ENCODE results near the gene DNAH1.
"Not testable (repeated sequence)": the region's sequence is repeated elsewhere in the genome, so short reads cannot be mapped to it uniquely, and the experiment has no call there.

DNAH1 gene

DNA sequence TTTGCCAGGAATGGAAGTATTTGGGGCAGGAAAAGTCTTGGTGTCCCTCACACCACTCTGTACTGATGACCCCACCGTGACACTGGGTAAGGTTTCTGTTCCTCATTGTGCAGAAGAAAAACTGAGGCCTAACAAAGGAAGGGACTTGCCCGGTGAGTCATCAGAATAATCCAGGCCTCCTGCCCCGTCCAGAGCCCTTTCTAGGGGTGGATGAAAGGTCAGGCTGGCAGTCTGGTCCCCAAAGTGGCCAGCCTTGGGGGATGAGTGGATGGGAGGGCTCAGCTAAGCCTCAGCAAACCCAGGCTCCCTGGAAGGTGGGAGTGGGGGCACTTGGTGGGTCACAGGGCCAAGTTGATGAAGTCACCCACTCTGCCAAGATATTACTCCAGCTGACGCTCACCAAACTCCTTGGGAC, 2.3 kb upstream of the DNAH1 start:
- no peak for DNase-seq

DNA sequence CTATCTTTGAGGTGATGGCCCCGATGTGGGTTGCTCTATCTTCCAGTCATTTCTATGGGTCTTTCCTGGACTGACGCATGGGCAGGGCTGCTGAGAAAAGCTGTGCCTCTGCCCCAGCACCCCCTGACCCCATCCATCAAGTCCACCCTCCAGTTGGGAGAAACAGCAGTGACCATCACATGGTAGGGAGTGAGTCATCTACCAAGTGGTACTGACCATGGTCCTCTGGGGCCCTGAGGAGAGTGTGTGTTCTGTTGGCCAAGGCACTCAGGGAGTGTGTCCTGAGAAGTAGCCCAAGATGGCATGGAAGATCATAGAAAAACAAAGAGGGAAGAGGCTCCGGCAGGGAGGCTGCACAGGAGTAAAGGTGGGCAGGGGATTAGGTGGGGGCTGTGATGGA, 1.6 kb upstream of the DNAH1 start:
- no peak for DNase-seq

DNA sequence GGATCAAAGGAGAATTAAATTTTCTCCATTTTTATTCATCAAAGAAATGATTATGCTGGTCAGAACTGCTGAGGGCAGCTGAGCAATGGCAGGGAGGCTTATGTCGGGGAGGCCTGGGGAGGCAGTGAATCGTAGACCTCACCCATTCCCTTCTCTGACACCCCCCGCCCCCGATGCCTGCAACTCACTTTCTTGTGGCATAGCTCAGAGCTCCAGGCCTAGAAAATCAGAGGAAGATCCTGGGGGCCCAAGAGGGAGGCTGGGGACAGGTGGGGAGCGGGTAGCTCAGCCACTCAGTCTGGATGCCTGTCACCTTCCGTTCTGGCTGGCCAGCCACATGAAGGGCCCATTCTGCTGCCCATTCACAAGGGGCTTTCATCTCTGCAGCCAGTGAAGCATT, 1.1 kb upstream of the DNAH1 start:
- DNase-seq: no peak

DNA sequence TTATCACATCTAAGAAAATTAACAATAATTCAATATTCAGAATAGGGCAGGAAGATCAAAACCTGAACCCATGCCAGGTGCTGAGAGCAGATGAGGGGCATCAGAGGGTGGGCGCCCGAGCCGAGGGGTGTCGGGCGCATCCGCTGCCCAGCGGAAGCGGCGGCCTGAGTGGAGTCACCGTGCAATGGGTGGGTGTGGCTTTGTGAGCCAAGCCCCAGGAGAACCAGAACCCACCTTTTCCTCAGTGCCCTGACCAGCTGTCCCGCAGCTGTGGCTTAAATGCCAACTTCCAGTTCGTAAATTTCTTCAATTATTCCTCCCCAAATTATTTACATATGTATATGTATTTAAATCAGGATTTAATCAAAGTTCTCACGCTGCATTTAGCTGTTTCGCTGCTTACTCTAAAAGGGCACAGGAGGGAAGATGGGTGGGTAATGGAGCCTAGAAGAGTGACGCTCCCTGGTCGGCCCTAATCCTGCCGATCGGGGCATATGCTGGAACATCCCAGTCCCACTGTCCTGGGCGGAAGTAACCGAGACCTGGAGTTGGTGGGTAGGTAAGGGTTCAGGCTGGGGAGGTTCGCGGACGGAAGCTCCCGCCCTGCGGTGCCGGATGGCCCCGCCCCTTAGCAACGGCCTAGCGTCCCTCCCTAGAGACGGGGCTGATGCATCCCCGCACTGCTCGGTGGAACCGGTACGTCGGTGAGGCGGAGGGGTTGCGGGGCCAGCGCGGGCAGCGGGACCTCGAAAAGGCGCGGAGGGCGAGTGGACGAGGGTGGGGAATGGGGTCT, 1.3 kb downstream of the DNAH1 start:
- DNase-seq: no peak

DNA sequence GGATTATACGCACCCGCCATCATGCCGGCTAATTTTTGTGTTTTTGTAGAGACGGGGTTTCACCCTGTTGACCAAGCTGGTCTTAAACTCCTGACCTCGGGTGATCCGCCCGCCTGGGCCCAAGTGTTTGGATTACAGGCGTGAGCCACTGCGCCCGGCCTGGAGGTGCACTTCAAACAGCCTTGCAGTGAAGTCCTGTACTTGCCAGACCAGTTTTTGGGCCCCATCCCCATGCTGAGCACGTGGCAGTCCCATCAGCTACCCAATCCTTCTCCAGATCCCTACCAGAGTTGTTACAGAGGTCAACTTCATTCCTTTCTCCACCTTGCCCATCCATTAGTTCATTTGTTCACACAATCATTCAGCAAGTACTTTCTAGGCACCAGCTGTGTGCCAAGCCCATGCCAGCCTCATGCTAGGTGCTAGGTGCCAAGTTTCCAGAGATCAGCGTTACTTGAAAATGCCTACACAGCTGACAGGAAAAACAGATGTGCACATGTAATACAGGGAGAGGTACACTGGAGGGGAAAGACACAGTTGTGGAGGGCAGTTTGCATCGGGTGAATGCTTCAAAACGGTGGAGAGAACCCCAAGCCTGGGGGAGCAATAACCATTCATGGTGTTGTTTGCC, 2.2 kb downstream of the DNAH1 start:
- DNase-seq: no peak

DNA sequence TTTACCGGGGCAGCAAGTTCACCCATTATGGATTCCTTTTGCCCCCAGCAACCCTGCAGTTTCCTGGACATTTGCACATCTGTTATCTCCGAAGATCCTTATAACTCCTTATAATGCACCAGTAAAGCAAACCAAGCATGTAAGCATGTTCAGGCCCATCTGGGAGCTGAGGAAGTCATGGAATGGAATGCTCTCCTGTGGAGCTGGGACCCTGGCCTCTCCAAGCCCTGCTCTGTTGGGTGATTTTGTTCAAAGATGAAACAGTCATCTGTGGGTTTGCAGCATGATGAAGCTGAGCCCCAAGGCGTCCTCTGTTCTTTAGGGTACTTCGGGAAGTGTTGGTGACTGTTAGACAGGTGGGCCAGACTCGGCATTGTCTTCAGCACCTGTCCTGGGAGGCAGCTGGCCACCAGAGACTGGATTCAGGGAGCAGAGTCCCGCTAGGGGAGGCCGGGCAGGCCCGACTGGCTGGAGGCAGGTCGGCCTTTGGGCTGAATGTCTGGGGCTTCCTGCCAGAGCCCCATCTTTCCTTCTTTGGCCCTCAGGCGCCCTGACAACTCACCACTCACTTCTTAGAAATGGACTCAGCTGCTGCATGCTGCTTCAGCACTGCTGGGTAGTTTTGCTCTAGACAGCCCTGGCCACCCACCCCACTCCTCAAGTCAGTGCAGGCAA, 3.9 kb downstream of the DNAH1 start:
- DNase-seq: no peak

DNA sequence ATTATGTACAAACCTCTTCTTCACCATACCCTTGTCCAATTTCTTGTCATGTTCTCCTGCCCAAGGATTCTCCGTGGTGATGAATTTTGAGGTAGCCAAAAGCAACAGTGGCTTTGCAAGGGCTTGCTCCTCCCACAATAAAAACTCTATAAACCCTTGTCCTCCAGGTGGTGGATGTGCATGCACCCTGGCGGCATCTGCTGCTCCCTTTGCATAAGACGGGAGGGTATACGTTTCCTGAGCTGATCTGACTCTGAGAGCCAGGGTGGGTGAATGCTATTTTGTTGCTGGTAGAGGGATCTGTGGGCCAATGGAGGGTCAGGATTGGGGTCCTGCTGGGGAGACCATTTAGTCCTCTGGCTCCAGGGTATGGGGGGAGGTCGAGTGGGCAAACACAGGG, 5.4 kb downstream of the DNAH1 start:
- no peak for DNase-seq

DNA sequence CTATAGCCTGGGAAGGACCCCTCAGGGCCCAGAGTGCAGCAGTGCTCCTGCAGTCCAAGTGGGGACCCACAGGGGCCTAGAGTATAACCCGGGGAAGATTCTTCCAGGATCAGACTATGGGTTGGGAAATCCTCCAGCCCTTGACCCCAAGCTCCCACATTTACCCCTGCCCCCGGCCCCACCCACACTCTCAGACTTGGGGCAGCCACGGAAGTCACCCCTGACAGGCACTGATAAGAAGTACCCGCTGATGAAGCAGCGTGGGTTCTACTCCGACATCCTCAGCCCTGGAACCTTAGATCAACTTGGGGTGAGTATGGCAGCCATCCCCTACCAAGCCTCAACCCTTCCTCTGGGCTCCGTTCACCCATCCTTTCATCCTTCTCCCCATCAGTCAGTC, 6.3 kb downstream of the DNAH1 start:
- no peak for DNase-seq

DNA sequence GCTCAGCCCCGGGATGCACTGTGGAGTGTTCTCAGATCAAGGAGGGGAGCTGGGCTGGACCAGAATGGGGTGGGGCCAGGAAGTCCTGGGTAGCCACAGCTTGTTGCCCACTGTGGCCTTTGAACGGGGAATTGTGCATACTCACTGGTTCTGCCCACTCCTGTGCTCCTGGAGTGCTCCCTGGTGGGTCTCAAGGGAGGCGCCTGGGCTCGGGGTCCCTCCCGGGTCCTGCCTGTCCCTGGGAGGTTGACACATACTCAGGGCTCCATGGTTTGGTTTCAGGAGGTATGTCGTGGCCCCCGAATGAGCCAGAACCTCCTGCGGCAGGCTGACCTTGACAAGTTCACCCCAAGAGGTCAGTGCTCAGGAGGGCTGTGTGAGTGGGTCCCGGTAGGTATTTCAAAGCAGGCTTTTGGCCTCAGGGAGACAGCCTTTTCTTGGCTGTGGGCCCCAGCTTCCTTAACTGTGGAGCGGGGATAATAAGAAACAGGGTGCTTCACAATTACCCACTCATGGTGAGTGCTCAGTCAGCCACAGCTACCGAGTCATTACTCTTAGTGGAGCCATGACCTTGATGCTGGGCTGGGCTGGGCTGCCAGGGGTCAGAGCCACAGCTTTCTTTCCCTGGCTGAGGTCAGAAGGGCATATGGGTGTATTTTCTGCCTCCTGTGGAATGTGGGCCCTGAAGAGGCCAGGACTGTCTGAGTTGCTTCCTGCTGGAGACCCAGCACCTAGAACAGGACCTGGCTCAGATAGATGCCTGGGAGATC, 7.6 kb downstream of the DNAH1 start:
- no peak for DNase-seq

DNA sequence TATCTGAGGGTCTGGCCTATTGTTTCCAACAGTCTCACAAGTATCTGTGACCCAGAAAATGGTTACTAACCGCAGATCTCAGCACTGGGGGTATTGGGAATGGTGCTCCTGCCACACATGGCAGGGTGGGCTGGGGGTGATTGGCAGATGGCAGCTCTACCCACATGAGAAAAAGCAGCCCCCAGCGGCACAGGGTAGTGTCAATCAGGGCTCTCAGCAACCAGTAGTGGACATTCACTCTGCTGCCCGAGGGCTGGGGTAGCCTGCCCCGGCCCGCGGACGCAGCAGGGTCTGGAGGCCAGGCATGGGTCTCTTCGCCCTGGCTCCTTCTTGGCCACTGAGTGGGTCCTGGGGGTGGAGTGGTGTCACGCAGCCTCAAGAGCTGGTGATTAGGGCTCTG, 8.6 kb downstream of the DNAH1 start:
- no peak for DNase-seq

DNA sequence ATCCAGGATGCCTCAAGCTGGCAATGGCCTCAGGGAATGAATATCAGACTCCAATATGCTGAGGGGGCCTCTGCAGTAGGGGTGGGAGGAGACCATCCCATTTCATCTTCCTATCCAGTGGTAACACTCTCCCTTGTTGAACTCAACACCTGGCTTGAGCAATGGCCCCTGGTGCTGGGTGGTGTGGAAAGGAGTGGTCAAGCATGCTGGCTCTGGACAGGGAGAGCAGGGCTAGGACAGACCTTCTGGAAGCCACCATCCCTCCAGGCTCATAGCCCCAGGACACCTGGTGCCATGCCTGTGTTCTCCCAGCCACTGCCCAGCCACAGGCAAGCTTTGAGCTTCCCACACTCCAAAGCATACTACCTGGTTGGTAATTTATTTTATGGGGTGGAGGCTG, 9.6 kb downstream of the DNAH1 start:
- DNase-seq: no peak

DNA sequence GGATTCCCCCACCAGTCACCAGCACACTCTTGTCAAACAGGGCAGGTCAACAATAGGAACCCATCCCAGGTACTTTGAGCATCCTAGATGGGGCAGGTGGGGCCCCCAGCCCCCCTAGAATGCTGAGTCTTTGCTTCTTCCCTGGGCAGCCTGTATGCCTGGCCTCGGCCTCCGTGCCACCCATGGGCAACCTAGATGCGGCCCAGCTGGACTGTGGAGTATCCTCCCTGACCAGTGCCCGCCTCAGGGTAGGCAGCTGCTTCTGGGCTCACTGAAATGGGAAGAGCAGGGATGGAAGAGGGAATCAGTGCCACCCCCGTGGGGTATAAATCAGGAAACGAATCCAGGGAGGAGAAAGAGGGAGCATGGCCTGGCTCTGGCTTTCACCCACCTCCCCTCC, 10.9 kb downstream of the DNAH1 start:
- DNase-seq: no peak

DNA sequence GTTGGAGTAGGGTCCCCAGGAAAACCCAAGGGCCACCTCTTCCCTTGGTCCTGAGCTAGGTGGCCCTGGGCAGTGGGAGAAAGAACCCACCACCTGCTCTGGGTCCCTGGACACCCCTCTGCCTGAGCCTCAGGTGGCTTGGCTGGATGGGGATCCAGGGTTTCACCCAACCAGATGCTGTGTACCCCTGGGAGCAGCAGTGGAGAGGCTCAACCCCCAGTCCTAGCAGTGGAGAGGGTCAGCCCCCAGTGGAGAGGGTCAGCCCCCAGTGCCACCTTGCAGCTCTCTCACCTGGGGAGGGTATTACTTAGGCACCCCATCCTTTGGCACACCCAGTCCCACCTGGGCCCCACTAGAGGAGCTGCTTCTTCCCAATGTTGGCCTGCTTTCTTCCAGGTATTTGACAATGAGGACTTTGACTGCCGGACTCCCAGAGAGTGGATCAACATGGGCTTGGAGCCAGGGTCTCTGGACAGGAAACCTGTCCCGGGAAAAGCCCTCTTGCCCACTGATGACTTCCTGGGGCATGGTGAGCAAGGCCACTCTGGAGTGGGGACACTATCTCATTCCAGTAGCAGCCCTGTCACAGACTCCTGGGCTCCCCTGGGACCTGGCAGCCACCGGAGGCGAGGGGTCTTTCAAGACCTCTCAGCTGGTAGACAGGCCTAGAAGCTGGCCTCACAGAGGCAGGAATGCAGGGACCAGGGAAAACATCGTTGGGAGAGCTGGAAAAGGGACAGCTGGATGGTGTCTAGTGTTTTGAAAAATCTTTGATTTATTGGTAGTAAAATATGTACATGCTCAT, 11.6 kb downstream of the DNAH1 start:
- DNase-seq: no peak

DNA sequence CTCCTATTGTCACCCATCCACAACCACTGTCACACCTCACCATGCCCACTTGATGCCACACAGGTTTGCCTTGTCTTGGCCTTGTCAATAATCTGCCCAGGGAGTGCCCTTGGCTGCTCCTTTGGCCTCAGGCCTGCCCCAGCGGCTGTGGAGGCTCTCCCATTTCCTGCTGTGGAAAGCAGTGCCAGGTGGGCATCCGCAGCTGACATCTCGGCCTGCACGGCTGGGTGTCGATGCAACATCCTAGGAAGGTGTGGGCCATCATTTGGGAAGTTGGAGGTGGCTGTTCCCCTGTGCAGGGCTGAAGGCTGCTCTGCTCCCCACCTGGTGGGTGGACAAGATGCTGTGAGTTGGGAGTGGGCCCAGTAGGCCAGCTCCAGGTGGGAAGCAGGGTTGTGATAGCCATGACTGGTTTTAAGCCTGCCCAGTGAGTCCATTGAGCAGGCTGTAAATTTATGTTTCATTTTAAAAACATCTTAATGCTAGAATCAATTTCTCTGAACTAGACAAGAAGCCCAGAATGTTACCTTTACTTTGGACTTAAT, 12.5 kb downstream of the DNAH1 start:
- DNase-seq: no peak

DNA sequence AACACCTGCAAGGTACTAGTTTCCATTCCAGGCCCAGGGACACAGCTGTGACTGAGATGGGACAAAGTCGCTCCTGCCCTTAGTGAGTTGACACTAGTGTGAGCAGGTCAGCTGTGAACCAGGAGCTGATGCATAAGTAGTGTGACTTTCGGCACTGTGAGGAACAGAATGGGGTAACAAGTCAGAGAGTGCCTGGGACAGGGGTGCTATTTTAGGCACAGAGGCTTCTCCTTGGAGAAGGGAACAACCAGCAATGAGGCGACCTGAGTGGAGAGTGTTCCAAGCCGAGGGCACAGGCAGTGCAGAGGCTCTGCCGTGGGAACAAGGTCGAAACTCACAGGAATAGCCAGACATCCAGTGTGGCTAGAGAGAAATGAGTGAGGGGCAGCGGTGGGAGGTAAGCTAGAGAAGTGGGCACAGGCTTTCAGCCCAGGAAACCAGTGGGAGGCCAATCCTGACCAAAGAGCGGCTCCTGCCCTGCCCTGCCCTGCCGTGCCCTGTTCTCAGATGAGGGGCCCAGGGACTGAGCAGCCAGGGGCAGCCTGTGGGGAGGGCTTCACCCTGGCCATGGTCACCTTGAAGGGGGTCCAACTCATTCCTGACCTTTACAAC, 14.2 kb downstream of the DNAH1 start:
- no peak for DNase-seq

DNA sequence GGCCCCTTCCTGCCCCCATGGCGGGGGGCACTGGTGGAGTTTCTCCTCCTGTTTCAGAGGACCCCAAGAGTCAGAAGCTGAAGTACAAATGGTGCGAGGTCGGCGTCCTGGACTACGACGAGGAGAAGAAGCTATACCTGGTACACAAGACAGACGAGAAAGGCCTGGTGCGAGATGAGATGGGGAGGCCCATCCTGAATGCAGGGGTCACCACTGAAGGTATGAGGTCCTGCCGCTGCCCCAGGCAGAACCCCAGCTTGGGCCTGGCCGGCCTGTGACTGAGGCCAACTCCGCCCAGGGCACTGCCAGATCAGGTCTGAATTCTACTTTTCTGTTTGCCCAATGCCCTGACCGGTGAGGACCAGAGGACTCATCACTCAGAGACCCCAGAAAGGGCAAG, 15.0 kb downstream of the DNAH1 start:
- DNase-seq: no peak

DNA sequence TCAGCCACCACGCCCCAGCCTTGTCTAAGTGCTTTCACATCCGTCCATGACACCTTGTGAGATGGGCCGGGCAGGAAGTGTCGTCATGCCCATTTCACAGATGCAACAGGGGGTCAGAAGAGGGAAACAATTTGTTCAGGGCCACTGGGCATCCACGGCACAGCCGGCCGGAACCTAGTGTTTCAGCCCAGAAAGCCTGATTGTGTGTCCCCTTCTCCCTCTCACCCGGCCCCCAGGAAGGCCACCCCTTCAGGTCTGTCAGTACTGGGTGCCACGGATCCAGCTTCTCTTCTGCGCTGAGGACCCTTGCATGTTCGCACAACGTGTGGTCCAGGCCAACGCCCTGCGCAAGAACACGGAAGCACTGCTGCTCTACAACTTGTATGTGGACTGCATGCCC, 15.8 kb downstream of the DNAH1 start:
- DNase-seq: no peak

DNA sequence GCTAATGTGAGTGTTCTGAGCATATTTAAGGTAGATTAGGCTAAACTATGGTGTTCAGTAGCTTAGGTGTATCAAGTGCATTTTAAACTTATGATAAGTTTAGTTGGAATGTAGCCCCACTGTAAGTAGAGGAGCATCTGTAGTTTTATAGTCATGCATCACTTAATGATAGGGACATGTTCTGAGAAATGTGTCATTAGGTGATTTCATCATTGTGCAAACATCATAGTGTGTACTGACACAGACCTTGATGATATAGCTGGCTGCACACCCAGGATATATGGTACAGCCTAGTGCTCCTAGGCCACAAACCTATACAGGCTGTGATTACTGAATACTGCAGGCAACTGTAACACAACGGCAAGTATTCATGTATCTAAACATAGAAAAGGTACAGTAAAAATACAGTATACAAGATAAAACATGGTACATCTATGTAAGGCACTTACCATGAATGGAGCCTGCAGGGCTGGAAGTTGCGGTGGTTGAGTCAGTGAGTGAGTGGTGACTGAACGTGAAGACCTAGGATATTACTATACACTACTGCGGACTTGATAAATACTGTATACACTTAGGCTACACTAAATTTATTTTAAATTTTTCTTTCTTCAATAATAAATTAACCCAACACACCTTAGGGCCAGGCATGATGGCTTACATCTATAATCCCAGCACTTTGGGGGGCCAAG, 17.9 kb downstream of the DNAH1 start:
- DNase-seq: no peak

DNA sequence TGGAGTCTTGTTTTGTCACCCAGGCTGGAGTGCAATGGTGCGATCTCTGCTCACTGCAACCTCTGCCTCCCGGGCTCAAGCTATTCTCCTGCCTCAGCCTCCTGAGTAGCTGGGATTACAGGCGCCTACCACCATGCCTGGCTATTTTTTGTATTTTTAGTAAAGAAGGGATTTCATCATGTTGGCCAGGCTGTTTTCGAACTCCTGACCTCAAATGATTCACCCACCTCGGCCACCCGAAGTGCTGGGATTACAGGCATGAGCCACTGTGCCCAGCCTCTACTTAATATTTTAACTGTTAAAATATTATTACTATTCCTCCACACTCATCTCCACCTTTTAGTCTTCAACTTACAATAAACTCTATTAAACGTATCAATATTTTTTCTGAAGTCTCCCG, 22.0 kb downstream of the DNAH1 start:
- DNase-seq: not testable (repeated sequence)

DNA sequence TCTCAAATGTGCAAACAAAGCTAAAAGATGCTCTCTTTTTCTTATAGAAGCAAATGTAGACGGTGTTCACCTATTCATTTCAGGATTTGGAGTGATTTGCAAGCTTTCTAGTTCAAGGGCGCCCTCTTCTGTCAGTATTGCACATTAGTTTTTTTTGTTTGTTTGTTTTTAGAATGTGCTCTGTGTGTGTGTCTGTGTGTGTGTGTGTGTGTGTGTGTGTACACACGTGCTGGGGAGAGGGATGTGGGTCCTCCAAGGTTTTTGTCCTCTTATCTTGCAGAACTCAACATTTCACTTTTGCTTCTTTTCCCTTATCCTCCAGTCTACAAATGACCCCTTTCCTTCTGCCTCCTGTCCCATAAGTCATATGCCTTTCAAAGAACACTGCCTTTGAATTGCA, 23.5 kb downstream of the DNAH1 start:
- DNase-seq: no peak

DNA sequence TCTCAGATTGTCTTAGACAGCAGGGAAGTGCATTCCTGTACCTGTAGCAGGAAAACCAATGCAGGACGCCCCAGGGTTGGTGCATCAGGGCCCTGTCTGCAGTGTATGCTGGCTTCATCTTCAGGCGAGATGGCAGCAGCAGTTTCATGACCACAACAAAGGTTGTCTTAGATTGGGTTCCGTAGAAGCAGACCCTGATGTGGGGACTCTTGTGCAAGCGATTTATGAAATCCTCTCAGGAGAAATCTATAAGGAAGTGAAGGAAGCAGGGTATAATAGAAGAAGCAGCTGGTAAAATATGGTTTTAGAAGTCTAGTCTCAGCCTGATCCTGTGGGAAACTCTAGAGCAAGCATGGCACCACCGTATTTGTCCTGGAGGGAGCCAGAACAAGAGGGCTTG, 25.0 kb downstream of the DNAH1 start:
- no peak for DNase-seq
